DMS53 treated with DMSO at 0.1 percent for 48 hours (cell line): ENCODE data around the gene TIAM2.
"Not testable (repeated sequence)": the region's sequence is repeated elsewhere in the genome, so short reads cannot be mapped to it uniquely, and the experiment has no call there.

Experiments
- DNase-seq: peaks from one replicate; lab custom pipeline; 2025; ENCODE audit not compliant: unreplicated experiment; lab: John Stamatoyannopoulos, UW

The TIAM2 gene

GRCh38 chr6:154989448-154989847 is 5.7 kb upstream of the TIAM2 start:
- no peak for DNase-seq

- DNase-seq, result no peak
These were observed 3.9 kb upstream of the TIAM2 start for GRCh38 chr6:154991207-154991606.

DNA sequence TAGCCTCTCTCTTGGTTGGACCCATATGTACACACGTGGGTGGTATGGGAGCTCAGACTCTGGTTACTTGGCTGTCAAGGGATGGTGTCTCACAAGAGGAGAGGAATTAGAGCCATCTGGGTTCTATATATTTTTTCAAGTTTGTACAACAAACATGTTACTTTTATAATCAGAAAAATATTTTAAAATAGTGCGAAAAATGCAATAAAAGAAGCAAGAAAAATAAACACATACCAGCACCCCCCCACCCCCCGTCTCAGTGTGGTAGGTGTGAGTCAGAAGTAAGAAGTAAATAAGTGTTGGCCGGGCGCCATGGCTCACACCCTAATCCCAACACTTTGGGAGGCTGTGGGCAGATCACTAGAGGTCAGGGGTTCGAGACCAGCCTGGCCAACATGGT is 2.1 kb upstream of the TIAM2 start:
- no peak for DNase-seq

DNA sequence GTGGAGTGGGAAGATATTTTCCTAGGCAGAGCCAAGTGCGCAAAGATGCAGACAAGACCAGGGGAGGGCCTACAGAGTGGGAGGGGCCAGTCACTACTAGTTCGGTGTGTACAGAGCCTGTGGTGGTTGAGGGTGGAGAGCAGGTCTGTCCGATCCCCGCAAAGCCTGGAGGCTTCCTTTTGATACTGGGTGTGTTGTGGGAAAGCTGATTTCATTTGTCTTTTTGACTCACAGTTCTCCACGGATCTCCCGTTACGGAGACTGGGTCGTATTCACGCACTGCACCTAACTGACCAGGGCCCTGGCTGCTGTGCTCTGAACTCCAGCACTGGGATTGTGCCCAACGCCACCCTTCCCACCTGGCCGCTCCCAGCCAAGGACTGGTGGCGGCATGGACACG is 1.4 kb upstream of the TIAM2 start:
- no peak for DNase-seq

- DNase-seq, result no peak
These were observed 270 bp upstream of the TIAM2 start for GRCh38 chr6:154994836-154995253.

GRCh38 chr6:154996016-154996590 is 988 bp downstream of the TIAM2 start:
- DNase-seq, result no peak

- no peak for DNase-seq
These were observed 1.8 kb downstream of the TIAM2 start for GRCh38 chr6:154996841-154997311.

GRCh38 chr6:154998855-154999254 is 3.7 kb downstream of the TIAM2 start:
- no peak for DNase-seq

GRCh38 chr6:155001482-155001881 is 6.4 kb downstream of the TIAM2 start:
- DNase-seq, result no peak

GRCh38 chr6:155001934-155002333 is 6.8 kb downstream of the TIAM2 start:
- no peak for DNase-seq

- no peak for DNase-seq
These were observed 8.4 kb downstream of the TIAM2 start for GRCh38 chr6:155003476-155003875.

- DNase-seq, result no peak
These were observed 8.9 kb downstream of the TIAM2 start for GRCh38 chr6:155004017-155004416.

DNA sequence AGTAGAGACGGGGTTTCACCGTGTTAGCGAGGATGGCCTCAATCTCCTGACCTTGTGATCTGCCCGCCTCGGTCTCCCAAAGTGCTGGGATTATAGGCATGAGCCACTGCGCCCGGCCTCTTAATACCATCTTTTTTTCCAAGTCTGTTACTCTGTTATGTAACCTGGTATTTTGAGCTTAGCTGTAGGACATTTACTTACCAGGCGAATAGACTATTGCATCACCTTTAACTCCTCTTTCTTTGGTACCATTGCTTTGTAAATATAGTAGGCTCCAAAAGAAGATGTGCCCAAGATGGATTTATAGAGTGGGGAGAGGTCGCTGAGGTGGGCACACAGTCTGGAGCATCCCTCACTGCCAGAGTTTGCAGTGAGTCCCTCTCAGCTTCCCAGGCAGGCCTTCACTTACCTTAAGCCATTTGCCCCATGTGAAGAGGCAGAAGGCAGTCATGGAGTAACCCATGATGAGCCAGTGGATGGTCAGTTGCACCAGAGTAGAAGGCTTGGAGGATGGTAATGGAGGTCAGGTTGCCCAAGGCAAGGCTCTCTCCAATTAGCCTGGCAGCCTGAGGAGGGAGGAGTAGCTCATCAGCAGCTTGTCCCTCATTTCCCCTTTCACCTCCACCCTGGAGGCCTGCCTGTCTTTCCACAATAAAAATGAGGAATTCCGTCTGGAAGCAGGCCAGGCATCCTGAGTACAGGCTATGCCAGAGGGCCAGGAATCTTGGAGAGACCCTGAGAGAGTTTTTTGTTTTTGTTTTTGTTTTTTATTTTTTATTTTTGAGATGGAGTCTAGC is 9.7 kb downstream of the TIAM2 start:
- DNase-seq, result no peak

- DNase-seq, result no peak
These were observed 13.5 kb downstream of the TIAM2 start for GRCh38 chr6:155008625-155009024.

DNA sequence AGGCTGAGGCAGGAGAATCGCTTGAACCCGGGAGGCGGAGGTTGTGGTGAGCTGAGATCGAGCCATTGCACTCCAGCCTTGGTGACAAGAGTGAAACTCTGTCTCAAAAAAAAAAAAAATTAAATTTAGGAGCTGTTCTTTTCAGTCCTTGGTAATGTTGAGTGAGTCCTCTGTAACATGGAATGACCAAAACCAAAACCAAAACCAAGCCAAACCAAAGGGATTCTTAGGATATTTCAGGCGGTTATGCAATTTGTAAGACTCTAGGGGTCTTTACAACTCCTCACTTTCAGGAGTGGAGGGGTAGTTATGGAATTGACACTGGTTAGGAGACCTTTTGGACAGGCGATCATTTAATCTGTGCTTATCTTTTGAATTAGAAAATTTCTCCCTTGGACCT is 15.8 kb downstream of the TIAM2 start:
- DNase-seq, result no peak

GRCh38 chr6:155011809-155012291 is 16.7 kb downstream of the TIAM2 start:
- no peak for DNase-seq

DNA sequence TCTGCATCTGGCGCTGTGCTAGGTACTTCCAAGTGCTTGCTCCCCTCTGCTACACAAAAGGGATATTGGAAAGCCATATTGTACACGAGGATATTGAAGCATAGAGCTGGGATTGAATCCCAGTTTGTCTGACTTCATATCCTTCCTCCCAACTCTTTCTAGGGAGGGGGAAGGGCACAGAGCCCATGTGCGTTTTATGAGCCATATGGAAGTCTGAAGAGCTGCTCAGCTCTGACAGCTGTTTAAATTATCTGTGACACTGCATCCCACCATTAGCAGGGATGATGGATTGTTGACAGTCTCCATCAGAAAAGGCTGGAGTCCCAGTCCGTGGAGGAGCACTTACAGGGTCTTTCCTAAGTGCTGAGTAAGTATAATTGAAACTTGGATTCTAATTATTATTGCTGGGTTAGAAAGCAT is 18.4 kb downstream of the TIAM2 start:
- DNase-seq, result no peak

GRCh38 chr6:155014137-155014536 is 19.0 kb downstream of the TIAM2 start:
- no peak for DNase-seq

GRCh38 chr6:155014670-155015300 is 19.7 kb downstream of the TIAM2 start:
- DNase-seq, result no peak

GRCh38 chr6:155018415-155018814 is 23.3 kb downstream of the TIAM2 start:
- not testable (repeated sequence) for DNase-seq

DNA sequence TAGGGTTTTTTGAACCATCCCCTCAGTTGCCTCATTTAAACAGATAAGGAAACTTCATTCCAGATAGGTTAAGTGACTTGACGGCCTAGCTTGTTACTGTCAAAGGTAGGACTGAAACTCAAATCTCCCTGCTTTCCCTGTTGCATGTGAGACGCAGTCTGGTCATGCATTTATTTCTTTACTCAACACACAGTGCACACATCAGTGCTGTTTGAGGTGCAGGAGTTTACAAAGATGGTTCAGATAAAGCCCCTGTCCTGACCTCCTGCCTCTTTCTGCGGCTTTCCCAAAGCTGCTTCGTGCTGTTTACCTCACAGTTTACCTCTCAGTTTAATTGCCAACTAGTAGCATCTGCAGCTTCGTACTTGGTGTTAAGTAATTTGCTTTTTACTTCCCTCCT is 26.6 kb downstream of the TIAM2 start:
- DNase-seq, result no peak

GRCh38 chr6:155022721-155023120 is 27.6 kb downstream of the TIAM2 start:
- DNase-seq, result no peak
